Natural killer cell treated with Interleukin-12 subunit alpha and Interleukin-12 subunit beta and Interleukin-15 and Interleukin-18, amount 100 ng/mL, for 72 hours (primary cell): Measurements from ENCODE around the gene GALR2. TPM values are rescaled to one million over a fixed set of nuclear protein-coding genes. Genes with fewer than 3 reads are reported as not detected.

Source experiments
- ATAC-seq, 2 donors: fragments of 150-1000 bp; cut with Tn5 transposase in 1 of 2; sonication (Bioruptor Pico), chemical (Tn5 transposase) in 1 of 2; 2 replicates each; pipeline ENCODE4 v1.10.0; 2021
- DNase-seq: peaks from one replicate; pipeline ENCODE4 v3.0.0; 2022; ENCODE audit warnings: low spot score
- H3K27ac Mint-ChIP-seq, 2 donors: 1 replicate in 1 of 2; 2 replicates in 1 of 2; pipeline ENCODE4 v1.8.0; 2022; ENCODE audit warnings: mixed read lengths in 2 of 2, mild to moderate bottlenecking in 1 of 2, moderate library complexity in 1 of 2
- H3K27me3 Mint-ChIP-seq, 2 donors: 1 replicate in 1 of 2; 2 replicates in 1 of 2; pipeline ENCODE4 v1.8.0; 2022; ENCODE audit warnings: mixed read lengths in 2 of 2
- H3K36me3 Mint-ChIP-seq: one replicate; pipeline ENCODE4 v1.8.0; 2022; ENCODE audit warnings: mixed read lengths
- H3K4me1 Mint-ChIP-seq, 2 donors: 1 replicate in 1 of 2; 2 replicates in 1 of 2; pipeline ENCODE4 v1.8.0; 2022; ENCODE audit warnings: low read depth in 2 of 2, mixed read lengths in 2 of 2, mild to moderate bottlenecking in 1 of 2
- H3K4me3 Mint-ChIP-seq: one replicate; pipeline ENCODE4 v1.8.0; 2022; ENCODE audit warnings: mixed read lengths
- H3K9me3 Mint-ChIP-seq: 2 replicates; pipeline ENCODE4 v1.8.0; 2022; ENCODE audit warnings: mixed read lengths
- total RNA-seq, 2 donors: library from RNA; stranded (reverse); gene quantifications; one replicate each; pipeline ENCODE4 v1.2.3, GENCODE V29; 2022

The GALR2 gene, protein sequence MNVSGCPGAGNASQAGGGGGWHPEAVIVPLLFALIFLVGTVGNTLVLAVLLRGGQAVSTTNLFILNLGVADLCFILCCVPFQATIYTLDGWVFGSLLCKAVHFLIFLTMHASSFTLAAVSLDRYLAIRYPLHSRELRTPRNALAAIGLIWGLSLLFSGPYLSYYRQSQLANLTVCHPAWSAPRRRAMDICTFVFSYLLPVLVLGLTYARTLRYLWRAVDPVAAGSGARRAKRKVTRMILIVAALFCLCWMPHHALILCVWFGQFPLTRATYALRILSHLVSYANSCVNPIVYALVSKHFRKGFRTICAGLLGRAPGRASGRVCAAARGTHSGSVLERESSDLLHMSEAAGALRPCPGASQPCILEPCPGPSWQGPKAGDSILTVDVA
- under 1 TPM; 0.21 to 0.75 TPM for total RNA-seq

GRCh38 chr17:76074390-76075363, at the start of gene GALR2:
GALR2 (plus strand) TSS chr17:76074781; CDS start chr17:76074884, 103 bp downstream.
- Mint-ChIP-seq H3K27me3 (peaks cover 25 to 38% of the 10 kb centered on the region in 2 donors), H3K4me3 (peak within 1 kb of the TSS; percentile 19), H3K27ac (no peak within 1 kb of the TSS), H3K4me1 (peaks cover 29 to 33% of the 10 kb centered on the region in 2 donors), H3K36me3 (peaks cover 7% of the 10 kb centered on the region), H3K9me3 (no peaks in the 10 kb centered on the region)
- DNase-seq (no peak), ATAC-seq (no peak)

DNA sequence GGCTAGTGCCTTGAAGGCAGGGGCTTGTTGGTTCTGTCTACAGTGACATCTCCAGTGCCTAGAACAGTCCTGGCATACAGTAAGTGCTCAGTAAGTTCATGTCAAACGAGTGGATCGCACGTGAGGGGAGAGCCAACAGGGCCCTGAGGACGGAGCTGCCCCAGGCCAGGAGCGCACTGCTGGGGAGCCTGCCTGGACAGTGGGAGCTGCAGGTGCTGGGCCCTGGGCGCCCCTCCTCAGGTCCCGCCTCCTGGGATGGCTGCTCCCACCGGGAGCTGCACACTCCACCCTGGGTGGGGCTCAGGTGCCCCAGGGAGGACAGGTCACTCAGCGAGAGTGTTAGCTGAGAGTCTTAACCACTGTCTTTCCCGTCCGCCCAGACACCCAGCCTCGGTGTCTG, 49.3 kb upstream of the GALR2 start:
- Mint-ChIP-seq H3K4me3 (no peak overlapping the region), H3K27ac (no peak overlapping the region)

DNA sequence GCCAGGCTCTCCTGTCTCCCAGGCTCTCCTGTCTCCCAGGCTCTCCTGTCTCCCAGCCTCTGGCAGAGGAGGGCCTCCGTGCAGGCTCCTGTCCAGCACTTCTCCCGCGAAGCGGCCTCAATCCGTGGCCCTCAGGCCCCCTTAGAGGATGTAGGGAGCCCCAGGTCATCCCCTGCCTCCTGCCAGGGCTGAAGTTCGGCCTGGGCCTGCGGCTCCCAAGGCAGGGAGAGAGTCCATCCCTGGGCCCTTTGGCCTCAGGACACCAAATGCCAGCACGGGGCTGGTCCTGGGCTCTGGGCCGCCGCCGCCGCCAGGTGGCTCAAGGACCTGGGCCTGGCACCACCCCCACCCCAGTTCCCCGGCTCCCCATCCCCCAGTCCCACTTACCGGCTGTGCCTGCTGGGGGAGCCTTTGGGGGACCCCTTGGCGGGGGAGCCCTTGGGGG, 47.8 kb upstream of the GALR2 start:
- Mint-ChIP-seq H3K27ac (no peak overlapping the region), H3K4me1 (peaks cover 9 to 11% of the 10 kb centered on the region in 2 donors), H3K9me3 (no peaks in the 10 kb centered on the region), H3K27me3 (no peaks in the 10 kb centered on the region), H3K4me3 (no peak overlapping the region), H3K36me3 (no peaks in the 10 kb centered on the region)
- no peak for DNase-seq
- ATAC-seq, result no peak

More for the DNA sequence above, 49.3 kb upstream of the GALR2 start:
- no peaks in the 10 kb centered on the region for H3K9me3 Mint-ChIP-seq
- peaks cover 9 to 11% of the 10 kb centered on the region in 2 donors for H3K4me1 Mint-ChIP-seq
- ATAC-seq (peak in 1 of 2 donors; percentile 9), DNase-seq (no peak)
- H3K27me3 Mint-ChIP-seq, result no peaks in the 10 kb centered on the region
- H3K36me3 Mint-ChIP-seq, result no peaks in the 10 kb centered on the region

- H3K36me3 Mint-ChIP-seq, result no peaks in the 10 kb centered on the region
- H3K4me3 Mint-ChIP-seq, result no peak within 1 kb of the TSS
- peaks cover 9 to 11% of the 10 kb centered on the region in 2 donors for H3K4me1 Mint-ChIP-seq
- no peaks in the 10 kb centered on the region for H3K27me3 Mint-ChIP-seq
- ATAC-seq, result no peak
- H3K27ac Mint-ChIP-seq, result no peak within 1 kb of the TSS
- no peaks in the 10 kb centered on the region for H3K9me3 Mint-ChIP-seq
- DNase-seq, result no peak
Measured at GRCh38 chr17:76027159-76027839, 47.3 kb upstream of the GALR2 start, which contains the start of gene EVPL. EVPL (minus strand) TSS chr17:76027306; CDS start chr17:76027198, 108 bp downstream.

GRCh38 chr17:76032073-76032779, 42.4 kb upstream of the GALR2 start:
- H3K9me3 Mint-ChIP-seq, result no peaks in the 10 kb centered on the region
- H3K4me3 Mint-ChIP-seq, result no peak overlapping the region
- H3K27me3 Mint-ChIP-seq, result no peaks in the 10 kb centered on the region
- ATAC-seq, result no peak
- H3K36me3 Mint-ChIP-seq, result no peaks in the 10 kb centered on the region
- no peak for DNase-seq
- H3K27ac Mint-ChIP-seq, result no peak overlapping the region
- H3K4me1 Mint-ChIP-seq, result peaks cover 9 to 16% of the 10 kb centered on the region in 2 donors

DNA sequence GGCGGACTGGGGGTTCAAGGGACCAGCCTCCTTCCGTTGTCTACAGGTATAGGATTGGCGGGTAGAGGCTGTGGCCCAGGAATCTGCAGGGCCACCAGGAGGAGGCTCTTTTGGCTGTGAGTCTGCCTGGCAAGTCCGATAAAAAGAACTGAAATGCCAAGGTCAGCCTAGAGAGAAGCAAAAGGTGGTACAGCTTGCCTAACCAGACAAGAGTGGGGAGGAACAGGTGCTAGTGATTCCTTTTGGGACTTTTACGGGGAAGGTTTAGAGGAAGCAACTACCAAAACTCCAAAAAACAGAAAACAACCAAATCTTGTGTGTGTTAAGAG, 41.8 kb upstream of the GALR2 start:
- H3K4me3 Mint-ChIP-seq, result no peak overlapping the region
- no peak overlapping the region for H3K27ac Mint-ChIP-seq
- no peaks in the 10 kb centered on the region for H3K9me3 Mint-ChIP-seq
- DNase-seq, result no peak
- H3K36me3 Mint-ChIP-seq, result no peaks in the 10 kb centered on the region
- H3K4me1 Mint-ChIP-seq, result peaks cover 9 to 16% of the 10 kb centered on the region in 2 donors
- ATAC-seq, result no peak
- no peaks in the 10 kb centered on the region for H3K27me3 Mint-ChIP-seq

- Mint-ChIP-seq H3K36me3 (peaks cover 2% of the 10 kb centered on the region), H3K4me1 (peaks cover 9 to 16% of the 10 kb centered on the region in 2 donors), H3K27ac (no peak overlapping the region), H3K9me3 (no peaks in the 10 kb centered on the region), H3K27me3 (no peaks in the 10 kb centered on the region), H3K4me3 (no peak overlapping the region)
- DNase-seq, result no peak
- ATAC-seq, result no peak
Measured at GRCh38 chr17:76033139-76033538, 41.4 kb upstream of the GALR2 start.

DNA sequence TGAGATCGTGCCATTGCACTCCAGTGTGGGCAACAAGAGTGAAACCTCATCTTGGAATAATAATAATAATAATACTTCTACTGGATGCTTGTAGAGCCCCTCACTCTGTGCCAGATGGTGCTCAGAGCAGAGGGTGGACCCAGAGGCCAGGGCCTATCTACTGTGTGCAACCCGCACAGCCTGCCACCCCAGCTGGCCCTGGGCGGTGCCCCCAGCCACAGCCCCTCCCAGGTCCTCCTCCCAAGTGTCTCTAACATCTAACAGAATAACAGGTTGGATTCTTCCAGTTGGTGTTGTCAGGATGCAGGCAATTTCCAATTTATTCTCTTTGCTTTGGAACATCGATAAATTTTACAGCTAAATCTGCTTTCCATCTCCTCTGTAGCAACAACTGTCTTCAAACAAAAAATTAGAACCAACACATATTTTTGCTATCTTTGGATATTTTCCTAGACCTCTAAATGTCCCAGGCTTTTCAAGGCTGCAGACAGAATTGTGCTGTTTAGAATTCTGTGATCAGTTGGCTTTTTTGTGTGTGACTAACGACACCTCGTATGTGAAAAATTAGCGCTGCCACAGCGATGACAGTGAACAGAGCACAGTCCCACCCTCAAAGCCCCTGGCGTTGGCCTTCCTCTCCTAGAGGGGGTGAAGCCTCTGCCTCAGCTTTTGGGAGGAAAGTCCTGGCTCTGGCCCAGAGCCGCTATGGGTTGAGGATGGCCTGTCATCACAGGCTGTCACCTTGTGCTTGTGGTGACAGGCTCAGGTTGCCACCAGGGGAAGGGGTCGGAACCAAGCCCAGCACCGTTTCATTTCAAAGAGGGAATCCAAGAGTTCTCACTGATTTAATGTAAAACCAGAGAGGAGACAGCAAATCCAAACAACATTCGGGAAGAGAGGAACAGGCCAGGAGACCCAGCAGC, 39.9 kb upstream of the GALR2 start:
- no peak overlapping the region for H3K27ac Mint-ChIP-seq
- H3K4me3 Mint-ChIP-seq, result no peak overlapping the region
- ATAC-seq, result no peak

GRCh38 chr17:76036497-76037261, 37.9 kb upstream of the GALR2 start:
- no peak overlapping the region for H3K27ac Mint-ChIP-seq

More for the DNA sequence above, 39.9 kb upstream of the GALR2 start:
- Mint-ChIP-seq H3K27me3 (no peaks in the 10 kb centered on the region), H3K4me1 (peaks cover 3 to 7% of the 10 kb centered on the region in 2 donors), H3K9me3 (no peaks in the 10 kb centered on the region), H3K36me3 (peaks cover 6% of the 10 kb centered on the region)
- no peak for DNase-seq

GRCh38 chr17:76038050-76038449, 36.5 kb upstream of the GALR2 start:
- DNase-seq (no peak), ATAC-seq (no peak)
- Mint-ChIP-seq H3K36me3 (peaks cover 10% of the 10 kb centered on the region), H3K9me3 (no peaks in the 10 kb centered on the region), H3K4me3 (no peak overlapping the region), H3K27ac (peak overlapping the region in 1 of 2 donors; percentile 51), H3K4me1 (peaks cover 0 to 5% of the 10 kb centered on the region in 2 donors), H3K27me3 (no peaks in the 10 kb centered on the region)

More at GRCh38 chr17:76036497-76037261, 37.9 kb upstream of the GALR2 start:
- no peak for ATAC-seq
- no peak overlapping the region for H3K4me3 Mint-ChIP-seq
- H3K9me3 Mint-ChIP-seq, result no peaks in the 10 kb centered on the region
- no peak for DNase-seq
- H3K36me3 Mint-ChIP-seq, result peaks cover 10% of the 10 kb centered on the region
- peaks cover 0 to 5% of the 10 kb centered on the region in 2 donors for H3K4me1 Mint-ChIP-seq
- H3K27me3 Mint-ChIP-seq, result no peaks in the 10 kb centered on the region

DNA sequence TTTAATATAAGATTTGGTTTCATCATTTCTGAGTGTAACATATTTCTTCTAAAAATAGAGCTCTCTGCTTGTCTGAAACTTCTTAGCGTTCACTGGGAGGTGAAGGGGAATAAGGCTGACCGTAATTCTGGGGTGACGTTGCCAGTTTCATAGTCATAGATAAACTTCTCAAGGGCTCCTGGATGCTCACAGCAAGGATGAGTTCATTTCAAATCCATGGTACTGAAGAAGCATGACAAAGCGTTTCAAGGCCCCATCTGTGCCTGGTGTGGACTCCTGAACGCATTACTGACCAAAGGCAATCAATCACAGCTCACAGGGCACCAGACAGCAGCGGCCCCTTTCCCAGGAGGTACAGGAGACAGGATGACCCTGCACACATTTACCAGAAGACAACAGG, 35.5 kb upstream of the GALR2 start:
- ATAC-seq (no peak), DNase-seq (no peak)
- H3K27ac Mint-ChIP-seq, result peak overlapping the region in 1 of 2 donors; percentile 51
- no peak overlapping the region for H3K4me3 Mint-ChIP-seq
- no peaks in the 10 kb centered on the region for H3K9me3 Mint-ChIP-seq
- peaks cover 14% of the 10 kb centered on the region for H3K36me3 Mint-ChIP-seq
- peaks cover 0 to 7% of the 10 kb centered on the region in 2 donors for H3K4me1 Mint-ChIP-seq
- H3K27me3 Mint-ChIP-seq, result no peaks in the 10 kb centered on the region
